Measurements from ENCODE around the gene SECTM1. TPM values are rescaled to one million over a fixed set of nuclear protein-coding genes. Genes with fewer than 3 reads are reported as not detected.

The SECTM1 gene
- total and polyA plus RNA-seq, 3 experiments from 2014 or later, result 0.49 to 1.9 (median 1.1) TPM

GRCh38 chr17:82305727-82306300 lies 27.8 kb downstream of the SECTM1 start:
- Histone ChIP-seq H3K4me1 (ENCODE audit: insufficient read depth, low read length) (peaks cover 57% of the 10 kb centered on the region), H3K27me3 (ENCODE audit: insufficient read depth, low read length, poor library complexity, severe bottlenecking) (no peaks in the 10 kb centered on the region), H3K9me3 (ENCODE audit: low read length) (no peaks in the 10 kb centered on the region), H3K36me3 (ENCODE audit: insufficient read depth, low read length) (no peaks in the 10 kb centered on the region), H3K27ac (ENCODE audit: low read depth, low read length) (no peak overlapping the region), H3K4me3 (ENCODE audit: low read length) (no peak overlapping the region)
- Mint-ChIP-seq H3K27ac (peak overlapping the region; percentile 22 to 95 (median 66)), H3K4me3 (peak overlapping the region in 5 of 7 donors; percentile 18 to 49 (median 32)), H3K9me3 (no peaks in the 10 kb centered on the region), H3K27me3 (peaks cover 0 to 1% of the 10 kb centered on the region in 2 donors), H3K36me3 (no peaks in the 10 kb centered on the region), H3K4me1 (peaks cover 45 to 61% (median 48%) of the 10 kb centered on the region in 3 donors)
- ChIA-PET CTCF (interaction anchor here (0.8 to 1.0 kb wide), 3 partner anchors 16 to 100 kb away, joined by 3 read pairs; no protein-coding TSS in a partner anchor), POLR2A (interaction anchor here (0.5 to 1.7 kb wide), 4 partner anchors 11 to 557 kb away, joined by 3 to 4 read pairs (median 4); partner anchors contain the start of gene CD7)
- peak in 1 of 5 donors; percentile 48 for DNase-seq

DNA sequence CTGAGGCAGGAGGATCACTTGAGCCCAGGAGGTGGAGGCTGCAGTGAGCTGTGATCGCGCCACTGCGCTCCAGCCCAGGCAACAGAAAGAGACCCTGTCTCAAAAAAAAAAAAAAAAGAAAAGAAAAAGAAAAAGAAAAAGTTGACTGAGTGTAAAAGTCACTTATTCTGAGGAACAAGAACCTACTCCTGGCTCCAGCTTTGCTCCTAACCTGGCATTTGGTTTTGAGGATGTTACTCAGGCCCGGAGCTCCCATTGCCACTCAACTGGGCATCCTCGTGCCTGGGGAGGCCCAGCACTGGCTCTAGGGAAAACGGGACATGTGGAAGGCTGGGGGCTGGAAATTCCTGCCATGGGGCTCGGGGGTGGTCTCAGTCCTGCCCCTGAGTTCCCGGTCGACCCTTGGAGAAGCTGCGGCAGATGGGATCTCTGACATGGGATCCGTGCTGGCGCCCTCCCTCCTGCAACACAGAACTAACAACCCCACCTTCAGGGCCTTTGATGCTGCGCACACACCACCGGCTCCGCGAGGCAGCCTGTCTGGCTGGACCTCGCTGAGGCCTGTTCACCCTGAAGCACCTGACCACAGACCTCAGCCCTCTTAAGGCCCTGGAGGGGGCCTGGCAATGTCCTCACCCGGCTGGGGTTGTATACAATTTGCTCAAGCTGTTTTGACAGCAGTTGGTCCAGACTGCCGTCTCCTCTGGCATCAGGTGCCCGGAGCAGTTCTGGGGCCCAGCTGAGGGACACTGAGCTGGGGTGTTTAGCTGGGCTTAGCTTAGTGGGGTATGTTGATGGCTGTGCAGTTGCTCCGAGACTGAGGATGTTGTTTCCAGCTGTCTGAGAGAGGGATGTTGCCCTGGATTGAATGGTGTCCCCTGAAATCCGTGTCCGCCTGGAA lies 28.5 kb downstream of the SECTM1 start:
- no peak overlapping the region for H3K27ac ChIP-seq (ENCODE audit: low read depth, low read length)
- DNase-seq, result no peak
- H3K4me3 ChIP-seq (ENCODE audit: low read length), result no peak overlapping the region
- no peaks in the 10 kb centered on the region for H3K9me3 ChIP-seq (ENCODE audit: low read length)
- H3K36me3 ChIP-seq (ENCODE audit: insufficient read depth, low read length), result no peaks in the 10 kb centered on the region
- CTCF ChIA-PET, result interaction anchor here (0.8 to 9.0 kb wide), 3 partner anchors 9 to 99 kb away, joined by 3 to 127 read pairs (median 3); partner anchors contain the start of gene CD7
- POLR2A ChIA-PET, result interaction anchor here (0.6 to 1.7 kb wide), 4 partner anchors 12 to 77 kb away, joined by 3 to 4 read pairs (median 4); partner anchors contain the start of genes CD7 and SLC16A3
- H3K27me3 Mint-ChIP-seq, result peaks cover 0 to 1% of the 10 kb centered on the region in 2 donors
- no peaks in the 10 kb centered on the region for H3K36me3 Mint-ChIP-seq
- H3K27me3 ChIP-seq (ENCODE audit: insufficient read depth, low read length, poor library complexity, severe bottlenecking), result no peaks in the 10 kb centered on the region
- H3K4me1 Mint-ChIP-seq, result peaks cover 52 to 68% (median 53%) of the 10 kb centered on the region in 3 donors
- H3K4me1 ChIP-seq (ENCODE audit: insufficient read depth, low read length), result peaks cover 64% of the 10 kb centered on the region
- H3K27ac Mint-ChIP-seq, result peak overlapping the region in 7 of 8 donors; percentile 35 to 96 (median 76)
- H3K9me3 Mint-ChIP-seq, result no peaks in the 10 kb centered on the region
- peak overlapping the region in 4 of 7 donors; percentile 15 to 74 (median 40) for H3K4me3 Mint-ChIP-seq

DNA sequence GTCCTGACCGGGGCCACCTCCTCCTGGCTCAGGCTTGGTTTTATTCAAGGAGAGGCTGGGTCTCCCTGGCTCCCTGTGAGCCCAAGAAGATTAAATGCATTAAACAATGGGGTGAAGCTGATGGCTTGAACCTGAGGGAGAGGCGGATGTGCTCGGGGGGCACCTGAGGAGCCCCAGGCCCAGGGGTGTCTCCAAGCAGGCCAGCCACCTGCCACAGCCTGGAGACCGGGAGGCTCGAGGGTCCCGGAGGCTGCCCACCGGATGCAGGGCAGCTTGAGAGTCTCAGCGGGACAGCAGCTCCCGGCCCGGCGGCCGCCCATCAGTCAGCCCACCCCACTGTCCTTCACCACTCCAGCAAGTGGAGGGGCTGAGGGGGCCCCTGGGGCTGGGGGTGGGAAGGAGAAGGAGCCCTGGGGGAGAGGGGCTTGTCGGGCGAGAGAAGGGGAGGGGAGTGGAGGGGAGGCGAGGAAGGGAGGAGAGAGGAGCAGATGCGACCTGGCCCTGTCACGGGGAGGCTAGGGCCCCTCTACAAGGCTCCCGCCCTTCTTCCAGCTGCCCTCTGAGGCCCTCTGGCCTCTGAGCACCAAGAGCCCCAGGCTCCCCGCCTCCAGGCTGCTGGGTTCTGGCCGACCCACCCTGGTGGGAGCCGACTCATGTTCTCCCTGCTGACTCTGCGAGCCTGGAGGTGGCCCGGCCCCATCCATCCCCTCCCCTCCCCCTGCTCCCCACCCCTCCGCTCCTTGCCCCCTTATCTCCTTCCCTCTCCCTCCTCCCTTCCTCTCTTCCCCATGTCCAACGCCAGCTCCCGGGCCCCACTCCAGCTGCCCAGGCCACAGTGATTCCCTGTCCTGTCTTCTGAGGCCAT lies 29.4 kb downstream of the SECTM1 start:
- DNase-seq, result peak in 1 of 5 donors; percentile 39
- ChIA-PET CTCF (interaction anchor here (1.0 to 9.3 kb wide), 6 partner anchors 10 to 98 kb away, joined by 3 to 127 read pairs (median 40); partner anchors contain the start of gene CD7), POLR2A (interaction anchor here (1.2 to 2.4 kb wide), 3 partner anchors 13 to 68 kb away, joined by 3 to 18 read pairs (median 4); partner anchors contain the start of gene CD7)
- Mint-ChIP-seq H3K4me3 (peak overlapping the region in 6 of 7 donors; percentile 71 to 86 (median 78)), H3K9me3 (no peaks in the 10 kb centered on the region), H3K27me3 (peaks cover 0 to 1% of the 10 kb centered on the region in 2 donors), H3K4me1 (peaks cover 57 to 77% (median 62%) of the 10 kb centered on the region in 3 donors), H3K27ac (peak overlapping the region in 6 of 8 donors; percentile 57 to 100 (median 96)), H3K36me3 (no peaks in the 10 kb centered on the region)
- Histone ChIP-seq H3K4me3 (ENCODE audit: low read length) (peak overlapping the region; percentile 59), H3K4me1 (ENCODE audit: insufficient read depth, low read length) (peaks cover 73% of the 10 kb centered on the region), H3K9me3 (ENCODE audit: low read length) (no peaks in the 10 kb centered on the region), H3K36me3 (ENCODE audit: insufficient read depth, low read length) (no peaks in the 10 kb centered on the region), H3K27me3 (ENCODE audit: insufficient read depth, low read length, poor library complexity, severe bottlenecking) (no peaks in the 10 kb centered on the region), H3K27ac (ENCODE audit: low read depth, low read length) (peak overlapping the region; percentile 4)

DNA sequence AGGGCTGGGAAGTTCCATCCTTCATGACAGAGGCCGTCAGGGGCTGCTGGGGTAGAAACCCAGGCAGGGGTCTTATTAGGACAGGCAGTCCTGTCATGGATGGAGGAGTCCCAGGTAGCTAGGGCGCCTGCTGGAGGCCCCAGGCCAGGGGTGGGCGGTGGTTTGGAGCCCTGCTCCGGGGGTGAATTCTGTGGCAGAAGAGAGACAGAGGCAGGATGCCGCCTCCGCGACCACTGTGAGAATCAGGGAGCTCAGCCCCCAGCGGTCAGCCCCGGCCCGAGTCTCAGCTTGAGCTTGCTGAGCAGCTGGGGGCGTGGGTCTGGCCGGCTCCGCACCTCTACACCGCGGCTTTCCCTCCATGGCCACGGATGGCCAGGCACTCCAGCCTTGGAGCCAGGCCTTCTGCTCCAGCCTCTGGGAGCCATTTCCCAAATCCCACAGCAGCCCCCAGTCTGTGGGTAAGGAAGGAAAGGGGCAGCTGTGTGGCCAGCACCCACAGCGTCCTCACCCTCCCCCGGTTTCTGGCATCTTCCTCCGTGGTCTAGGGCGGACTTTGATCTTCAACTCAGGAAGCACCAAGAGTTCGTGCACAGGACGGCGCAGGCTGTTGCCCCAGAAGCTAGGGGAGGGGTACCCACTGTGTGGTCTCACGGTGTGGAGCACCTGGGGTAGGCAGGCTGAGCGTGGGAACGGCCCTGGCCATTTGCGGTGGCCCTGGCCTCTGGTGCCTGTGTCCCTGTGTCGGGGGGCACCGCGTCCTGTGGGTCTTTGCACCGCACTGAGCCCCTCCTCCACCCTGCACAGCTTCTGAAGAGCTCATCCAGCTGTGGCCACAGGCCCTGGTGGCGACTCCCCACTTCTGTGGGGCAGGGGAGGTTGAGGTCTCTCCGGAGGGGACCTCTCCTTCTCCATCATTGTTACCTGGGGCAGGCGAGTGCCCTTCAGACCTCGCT lies 30.3 kb downstream of the SECTM1 start:
- H3K27ac ChIP-seq (ENCODE audit: low read depth, low read length), result peak overlapping the region; percentile 7
- peaks cover 82% of the 10 kb centered on the region for H3K4me1 ChIP-seq (ENCODE audit: insufficient read depth, low read length)
- no peaks in the 10 kb centered on the region for H3K9me3 Mint-ChIP-seq
- H3K36me3 ChIP-seq (ENCODE audit: insufficient read depth, low read length), result no peaks in the 10 kb centered on the region
- peak in 3 of 5 donors; percentile 54 to 68 (median 62) for DNase-seq
- peaks cover 0 to 1% of the 10 kb centered on the region in 2 donors for H3K27me3 Mint-ChIP-seq
- no peaks in the 10 kb centered on the region for H3K9me3 ChIP-seq (ENCODE audit: low read length)
- peaks cover 62 to 86% (median 71%) of the 10 kb centered on the region in 3 donors for H3K4me1 Mint-ChIP-seq
- ChIA-PET CTCF (interaction anchor here (1.2 to 9.3 kb wide), 7 partner anchors 11 to 102 kb away, joined by 4 to 127 read pairs (median 12); partner anchors contain the start of genes CD7 and SECTM1), POLR2A (interaction anchor here (0.8 to 3.1 kb wide), 5 partner anchors 11 to 68 kb away, joined by 3 to 18 read pairs (median 4); partner anchors contain the start of genes CD7 and CSNK1D)
- H3K27ac Mint-ChIP-seq, result peak overlapping the region; percentile 69 to 100 (median 92)
- no peaks in the 10 kb centered on the region for H3K27me3 ChIP-seq (ENCODE audit: insufficient read depth, low read length, poor library complexity, severe bottlenecking)
- H3K4me3 Mint-ChIP-seq, result peak overlapping the region; percentile 71 to 93 (median 82)
- peak overlapping the region; percentile 59 for H3K4me3 ChIP-seq (ENCODE audit: low read length)
- H3K36me3 Mint-ChIP-seq, result no peaks in the 10 kb centered on the region

- Mint-ChIP-seq H3K27me3 (peaks cover 0 to 7% of the 10 kb centered on the region in 2 donors), H3K4me3 (peak overlapping the region; percentile 80 to 93 (median 82)), H3K36me3 (peaks cover 0 to 5% (median 0%) of the 10 kb centered on the region in 3 donors), H3K4me1 (peaks cover 66 to 89% (median 74%) of the 10 kb centered on the region in 3 donors), H3K27ac (peak overlapping the region; percentile 67 to 100 (median 94)), H3K9me3 (no peaks in the 10 kb centered on the region)
- CTCF ChIA-PET, result interaction anchor here (0.6 to 9.3 kb wide), 8 partner anchors 10 to 101 kb away, joined by 4 to 127 read pairs (median 10); partner anchors contain the start of genes CD7 and SECTM1
- Histone ChIP-seq H3K4me1 (ENCODE audit: insufficient read depth, low read length) (peaks cover 83% of the 10 kb centered on the region), H3K9me3 (ENCODE audit: low read length) (no peaks in the 10 kb centered on the region), H3K27ac (ENCODE audit: low read depth, low read length) (peak overlapping the region; percentile 58), H3K36me3 (ENCODE audit: insufficient read depth, low read length) (no peaks in the 10 kb centered on the region), H3K27me3 (ENCODE audit: insufficient read depth, low read length, poor library complexity, severe bottlenecking) (no peaks in the 10 kb centered on the region), H3K4me3 (ENCODE audit: low read length) (peak overlapping the region; percentile 59)
- peak in 1 of 5 donors; percentile 49 for DNase-seq
- POLR2A ChIA-PET, result interaction anchor here (0.8 to 3.1 kb wide), 5 partner anchors 10 to 67 kb away, joined by 3 to 18 read pairs (median 4); partner anchors contain the start of genes CD7 and CSNK1D
Measured at GRCh38 chr17:82302568-82302963, 31.0 kb downstream of the SECTM1 start.

GRCh38 chr17:82301916-82302567 lies 31.5 kb downstream of the SECTM1 start:
- DNase-seq, result peak; percentile 32 to 70 (median 54)
- H3K9me3 ChIP-seq (ENCODE audit: low read length), result no peaks in the 10 kb centered on the region
- ChIA-PET POLR2A (interaction anchor here (1.1 to 3.1 kb wide), 3 partner anchors 10 to 29 kb away, joined by 4 to 18 read pairs (median 10); partner anchors contain the start of genes CD7 and CSNK1D), CTCF (interaction anchor here (0.6 to 9.3 kb wide), 8 partner anchors 10 to 101 kb away, joined by 3 to 127 read pairs (median 11); partner anchors contain the start of genes CD7 and SECTM1)
- Mint-ChIP-seq H3K36me3 (peaks cover 0 to 9% (median 0%) of the 10 kb centered on the region in 3 donors), H3K4me3 (peak overlapping the region; percentile 80 to 93 (median 82)), H3K27ac (peak overlapping the region; percentile 67 to 100 (median 94)), H3K4me1 (peaks cover 71 to 95% (median 79%) of the 10 kb centered on the region in 3 donors), H3K9me3 (no peaks in the 10 kb centered on the region), H3K27me3 (peaks cover 0 to 10% of the 10 kb centered on the region in 2 donors)
- no peaks in the 10 kb centered on the region for H3K27me3 ChIP-seq (ENCODE audit: insufficient read depth, low read length, poor library complexity, severe bottlenecking)
- H3K4me3 ChIP-seq (ENCODE audit: low read length), result peak overlapping the region; percentile 59
- peaks cover 87% of the 10 kb centered on the region for H3K4me1 ChIP-seq (ENCODE audit: insufficient read depth, low read length)
- peak overlapping the region; percentile 58 for H3K27ac ChIP-seq (ENCODE audit: low read depth, low read length)
- no peaks in the 10 kb centered on the region for H3K36me3 ChIP-seq (ENCODE audit: insufficient read depth, low read length)

All from CD8-positive, alpha-beta memory T cell (primary cell).